Body of pancreas (tissue), 4 donors: ENCODE data around the gene BACH2.

ENCODE experiments used
- POLR2A ChIP-seq, 3 donors: fragments of 450-650 bp; IDR thresholded peaks; one replicate each; pipeline ENCODE4 v1.6.1; 2016; ENCODE audit warnings: antibody characterized with exemption in 3 of 3, mild to moderate bottlenecking in 2 of 3
- TF ChIP-seq, protein P1 (sequence below), 7 experiments: fragments of 450-650 bp in 4 of 7; fragments of 200-600 bp in 3 of 7; sonication (generic) in 3 of 7; IDR thresholded peaks; one replicate each; pipeline ENCODE4 v1.5.1; 2016 to 2019; ENCODE audit warnings: antibody characterized with exemption in 7 of 7

DNA sequence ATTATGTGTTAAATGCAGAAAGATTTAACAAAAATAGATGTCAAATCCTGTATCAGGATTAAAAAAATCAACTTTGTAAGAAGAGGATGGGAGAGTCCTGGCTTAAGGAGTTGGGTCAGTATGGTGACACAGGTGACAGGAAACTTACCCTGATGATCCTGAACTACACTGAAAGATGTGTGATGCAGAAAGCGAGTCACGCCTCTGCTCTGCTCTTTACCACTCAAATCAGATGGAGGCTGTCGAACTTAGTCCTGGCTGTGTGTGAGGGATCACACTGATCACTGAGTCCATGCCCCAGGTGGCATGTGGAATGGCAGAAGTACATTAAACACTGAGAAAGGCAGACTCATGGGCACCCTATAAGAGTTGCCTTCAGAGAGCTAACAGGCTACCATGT, 309.5 kb downstream of the BACH2 start:
- TF ChIP-seq POLR2A (IDR thresholded peaks at IDR 0.05), result no peak
- TF ChIP-seq, protein P1, sequence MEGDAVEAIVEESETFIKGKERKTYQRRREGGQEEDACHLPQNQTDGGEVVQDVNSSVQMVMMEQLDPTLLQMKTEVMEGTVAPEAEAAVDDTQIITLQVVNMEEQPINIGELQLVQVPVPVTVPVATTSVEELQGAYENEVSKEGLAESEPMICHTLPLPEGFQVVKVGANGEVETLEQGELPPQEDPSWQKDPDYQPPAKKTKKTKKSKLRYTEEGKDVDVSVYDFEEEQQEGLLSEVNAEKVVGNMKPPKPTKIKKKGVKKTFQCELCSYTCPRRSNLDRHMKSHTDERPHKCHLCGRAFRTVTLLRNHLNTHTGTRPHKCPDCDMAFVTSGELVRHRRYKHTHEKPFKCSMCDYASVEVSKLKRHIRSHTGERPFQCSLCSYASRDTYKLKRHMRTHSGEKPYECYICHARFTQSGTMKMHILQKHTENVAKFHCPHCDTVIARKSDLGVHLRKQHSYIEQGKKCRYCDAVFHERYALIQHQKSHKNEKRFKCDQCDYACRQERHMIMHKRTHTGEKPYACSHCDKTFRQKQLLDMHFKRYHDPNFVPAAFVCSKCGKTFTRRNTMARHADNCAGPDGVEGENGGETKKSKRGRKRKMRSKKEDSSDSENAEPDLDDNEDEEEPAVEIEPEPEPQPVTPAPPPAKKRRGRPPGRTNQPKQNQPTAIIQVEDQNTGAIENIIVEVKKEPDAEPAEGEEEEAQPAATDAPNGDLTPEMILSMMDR (IDR thresholded peaks at IDR 0.05), result no peak
